Dendritic cell treated with granulocyte-macrophage colony-stimulating factor and Interleukin-4, amounts not matched to agents 40 ng/mL and 50 ng/mL, for 4 days (primary cell): ENCODE measurements around the gene JPT2.
A peak's percentile ranks its signal among the peaks of the same experiment; 100 is the strongest.

Source experiments
- H3K27ac Mint-ChIP-seq: one replicate; pipeline ENCODE4 v1.8.0; 2022; ENCODE audit warnings: mild to moderate bottlenecking, mixed read lengths
- H3K27me3 Mint-ChIP-seq: one replicate; pipeline ENCODE4 v1.8.0; 2022; ENCODE audit warnings: mild to moderate bottlenecking, mixed read lengths
- H3K36me3 Mint-ChIP-seq: one replicate; pipeline ENCODE4 v1.8.0; 2022; ENCODE audit warnings: low read depth, mixed read lengths
- H3K4me1 Mint-ChIP-seq: one replicate; pipeline ENCODE4 v1.8.0; 2022; ENCODE audit warnings: low read depth, mixed read lengths
- H3K4me3 Mint-ChIP-seq: one replicate; pipeline ENCODE4 v1.8.0; 2022; ENCODE audit warnings: mild to moderate bottlenecking, moderate library complexity, mixed read lengths
- H3K9me3 Mint-ChIP-seq: one replicate; pipeline ENCODE4 v1.8.0; 2022; ENCODE audit warnings: mixed read lengths
- intact Hi-C: fragments of 100-400 bp; cut with micrococcal nuclease; formaldehyde crosslinking; loops from one replicate; pipeline ENCODE4 v1.15.0; 2022

The JPT2 gene

GRCh38 chr16:1677942-1678499 lies at the start of gene JPT2:
TSS of gene JPT2 (plus strand) at chr16:1678279. CDS start at chr16:1678313, 34 bp downstream.
- H3K4me3 Mint-ChIP-seq, result peak within 1 kb of the TSS; percentile 90
- intact Hi-C loops, result no loop called here
- H3K9me3 Mint-ChIP-seq, result no peaks in the 10 kb centered on the region
- H3K36me3 Mint-ChIP-seq, result peaks cover 38% of the 10 kb centered on the region
- H3K27me3 Mint-ChIP-seq, result no peaks in the 10 kb centered on the region
- H3K27ac Mint-ChIP-seq, result peak within 1 kb of the TSS; percentile 80
- peaks cover 23% of the 10 kb centered on the region for H3K4me1 Mint-ChIP-seq

GRCh38 chr16:1630450-1631213 lies 47.4 kb upstream of the JPT2 start:
- intact Hi-C loops, result no loop called here
- no peaks in the 10 kb centered on the region for H3K9me3 Mint-ChIP-seq
- peaks cover 96% of the 10 kb centered on the region for H3K36me3 Mint-ChIP-seq
- H3K4me3 Mint-ChIP-seq, result no peak overlapping the region
- H3K4me1 Mint-ChIP-seq, result no peaks in the 10 kb centered on the region
- H3K27ac Mint-ChIP-seq, result no peak overlapping the region
- H3K27me3 Mint-ChIP-seq, result no peaks in the 10 kb centered on the region

GRCh38 chr16:1631230-1631629 lies 46.8 kb upstream of the JPT2 start:
- no peaks in the 10 kb centered on the region for H3K27me3 Mint-ChIP-seq
- H3K4me1 Mint-ChIP-seq, result no peaks in the 10 kb centered on the region
- intact Hi-C loops, result no loop called here
- no peak overlapping the region for H3K27ac Mint-ChIP-seq
- no peak overlapping the region for H3K4me3 Mint-ChIP-seq
- peaks cover 96% of the 10 kb centered on the region for H3K36me3 Mint-ChIP-seq
- H3K9me3 Mint-ChIP-seq, result no peaks in the 10 kb centered on the region

DNA sequence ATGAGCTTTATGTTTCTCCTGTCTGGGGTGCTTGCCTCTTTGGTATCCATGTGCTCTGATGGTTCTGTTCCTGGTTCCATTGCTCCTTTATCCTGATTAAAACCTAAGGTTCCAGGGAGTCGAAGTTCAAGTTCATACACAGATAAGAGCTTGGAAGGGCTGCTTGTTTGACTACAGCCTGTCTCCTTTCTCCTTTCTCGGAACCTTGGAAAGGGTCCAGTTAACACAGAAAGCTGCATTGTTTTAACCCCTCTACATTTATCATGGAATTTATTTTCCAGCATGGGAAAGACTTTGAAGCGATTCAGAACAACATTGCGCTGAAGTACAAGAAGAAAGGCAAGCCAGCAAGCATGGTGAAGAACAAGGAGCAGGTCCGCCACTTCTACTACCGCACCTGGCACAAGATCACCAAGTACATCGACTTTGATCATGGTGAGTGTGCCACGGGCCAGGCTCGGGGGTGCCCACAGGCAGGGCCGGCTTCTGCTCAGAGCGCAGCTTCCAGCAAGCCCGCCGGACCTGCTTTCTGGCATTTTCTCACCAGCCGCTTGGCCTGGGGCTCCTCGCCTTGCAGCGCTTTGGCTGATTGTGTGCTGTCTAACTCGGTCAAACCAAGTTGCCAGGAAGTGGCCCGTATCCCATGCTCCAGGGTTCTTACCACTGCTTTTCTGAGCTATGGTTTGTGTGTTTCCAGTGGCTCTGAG lies 46.0 kb upstream of the JPT2 start:
- H3K4me1 Mint-ChIP-seq, result no peaks in the 10 kb centered on the region
- H3K27me3 Mint-ChIP-seq, result no peaks in the 10 kb centered on the region
- H3K4me3 Mint-ChIP-seq, result no peak overlapping the region
- intact Hi-C loops, result no loop called here
- peaks cover 92% of the 10 kb centered on the region for H3K36me3 Mint-ChIP-seq
- no peak overlapping the region for H3K27ac Mint-ChIP-seq
- no peaks in the 10 kb centered on the region for H3K9me3 Mint-ChIP-seq

DNA sequence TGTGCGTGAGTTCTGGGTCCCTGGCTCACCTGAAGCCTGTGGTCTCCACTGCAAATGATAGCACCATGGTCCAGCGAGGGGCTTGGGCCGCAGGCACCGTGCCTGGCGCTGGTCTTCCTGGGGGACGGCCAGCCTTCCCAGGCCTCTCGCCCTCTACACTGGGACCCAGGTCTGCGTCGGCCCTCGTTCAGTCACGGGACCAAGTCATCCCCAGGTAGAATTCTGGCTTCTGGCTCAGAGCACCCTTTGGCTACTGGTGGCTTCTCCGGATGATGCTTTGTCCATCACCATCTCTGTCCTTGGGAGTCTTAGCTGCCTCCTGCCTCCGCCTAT lies 45.5 kb upstream of the JPT2 start:
- H3K27me3 Mint-ChIP-seq, result no peaks in the 10 kb centered on the region
- intact Hi-C loops, result no loop called here
- no peaks in the 10 kb centered on the region for H3K9me3 Mint-ChIP-seq
- H3K27ac Mint-ChIP-seq, result no peak overlapping the region
- H3K36me3 Mint-ChIP-seq, result peaks cover 92% of the 10 kb centered on the region
- no peak overlapping the region for H3K4me3 Mint-ChIP-seq
- no peaks in the 10 kb centered on the region for H3K4me1 Mint-ChIP-seq

GRCh38 chr16:1633310-1633709 lies 44.8 kb upstream of the JPT2 start:
- Mint-ChIP-seq H3K27me3 (no peaks in the 10 kb centered on the region), H3K36me3 (peaks cover 94% of the 10 kb centered on the region), H3K27ac (no peak overlapping the region), H3K9me3 (no peaks in the 10 kb centered on the region), H3K4me1 (no peaks in the 10 kb centered on the region), H3K4me3 (no peak overlapping the region)
- intact Hi-C loops, result no loop called here

GRCh38 chr16:1634541-1634940 lies 43.5 kb upstream of the JPT2 start:
- H3K27me3 Mint-ChIP-seq, result no peaks in the 10 kb centered on the region
- no peaks in the 10 kb centered on the region for H3K9me3 Mint-ChIP-seq
- peaks cover 94% of the 10 kb centered on the region for H3K36me3 Mint-ChIP-seq
- intact Hi-C loops, result no loop called here
- H3K4me1 Mint-ChIP-seq, result no peaks in the 10 kb centered on the region
- no peak overlapping the region for H3K27ac Mint-ChIP-seq
- no peak overlapping the region for H3K4me3 Mint-ChIP-seq

GRCh38 chr16:1635070-1635469 lies 43.0 kb upstream of the JPT2 start:
- H3K9me3 Mint-ChIP-seq, result no peaks in the 10 kb centered on the region
- H3K27me3 Mint-ChIP-seq, result no peaks in the 10 kb centered on the region
- no peak overlapping the region for H3K27ac Mint-ChIP-seq
- intact Hi-C loops, result no loop called here
- H3K4me1 Mint-ChIP-seq, result no peaks in the 10 kb centered on the region
- peaks cover 94% of the 10 kb centered on the region for H3K36me3 Mint-ChIP-seq
- no peak overlapping the region for H3K4me3 Mint-ChIP-seq

DNA sequence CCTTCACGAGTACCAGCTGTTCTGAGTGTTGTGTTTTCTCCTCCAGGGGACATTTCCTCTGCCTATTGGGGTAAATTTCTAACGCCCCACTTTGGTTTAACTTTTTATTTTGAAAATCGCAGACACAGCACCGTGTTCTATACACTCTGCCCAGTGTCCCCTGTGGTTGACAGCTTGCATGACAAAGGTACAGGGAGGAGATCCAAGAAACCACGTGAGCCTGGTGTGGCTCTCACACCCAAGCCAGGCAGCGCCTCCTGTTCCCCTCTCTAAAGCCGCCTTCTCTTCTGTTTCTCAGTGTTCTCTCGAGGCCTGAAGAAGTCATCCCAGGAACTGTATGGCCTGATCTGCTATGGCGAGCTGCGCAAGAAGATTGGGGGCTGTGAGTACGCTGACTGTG lies 40.6 kb upstream of the JPT2 start:
- Mint-ChIP-seq H3K9me3 (no peaks in the 10 kb centered on the region), H3K27ac (no peak overlapping the region), H3K36me3 (peaks cover 95% of the 10 kb centered on the region), H3K4me3 (no peak overlapping the region), H3K4me1 (no peaks in the 10 kb centered on the region), H3K27me3 (no peaks in the 10 kb centered on the region)
- intact Hi-C loops, result no loop called here

- H3K27ac Mint-ChIP-seq, result no peak overlapping the region
- H3K27me3 Mint-ChIP-seq, result no peaks in the 10 kb centered on the region
- peaks cover 95% of the 10 kb centered on the region for H3K36me3 Mint-ChIP-seq
- no peaks in the 10 kb centered on the region for H3K4me1 Mint-ChIP-seq
- H3K4me3 Mint-ChIP-seq, result no peak overlapping the region
- intact Hi-C loops, result no loop called here
- no peaks in the 10 kb centered on the region for H3K9me3 Mint-ChIP-seq
These were observed 39.3 kb upstream of the JPT2 start for GRCh38 chr16:1638757-1639156.

GRCh38 chr16:1639282-1639681 lies 38.8 kb upstream of the JPT2 start:
- intact Hi-C loops, result no loop called here
- Mint-ChIP-seq H3K27ac (no peak overlapping the region), H3K9me3 (no peaks in the 10 kb centered on the region), H3K27me3 (no peaks in the 10 kb centered on the region), H3K4me3 (no peak overlapping the region), H3K4me1 (peaks cover 1% of the 10 kb centered on the region), H3K36me3 (peaks cover 95% of the 10 kb centered on the region)

- Mint-ChIP-seq H3K36me3 (peaks cover 95% of the 10 kb centered on the region), H3K27ac (no peak overlapping the region), H3K27me3 (no peaks in the 10 kb centered on the region), H3K9me3 (no peaks in the 10 kb centered on the region), H3K4me3 (no peak overlapping the region), H3K4me1 (peaks cover 5% of the 10 kb centered on the region)
- intact Hi-C loops, result no loop called here
These were observed 38.2 kb upstream of the JPT2 start for GRCh38 chr16:1639860-1640259.

DNA sequence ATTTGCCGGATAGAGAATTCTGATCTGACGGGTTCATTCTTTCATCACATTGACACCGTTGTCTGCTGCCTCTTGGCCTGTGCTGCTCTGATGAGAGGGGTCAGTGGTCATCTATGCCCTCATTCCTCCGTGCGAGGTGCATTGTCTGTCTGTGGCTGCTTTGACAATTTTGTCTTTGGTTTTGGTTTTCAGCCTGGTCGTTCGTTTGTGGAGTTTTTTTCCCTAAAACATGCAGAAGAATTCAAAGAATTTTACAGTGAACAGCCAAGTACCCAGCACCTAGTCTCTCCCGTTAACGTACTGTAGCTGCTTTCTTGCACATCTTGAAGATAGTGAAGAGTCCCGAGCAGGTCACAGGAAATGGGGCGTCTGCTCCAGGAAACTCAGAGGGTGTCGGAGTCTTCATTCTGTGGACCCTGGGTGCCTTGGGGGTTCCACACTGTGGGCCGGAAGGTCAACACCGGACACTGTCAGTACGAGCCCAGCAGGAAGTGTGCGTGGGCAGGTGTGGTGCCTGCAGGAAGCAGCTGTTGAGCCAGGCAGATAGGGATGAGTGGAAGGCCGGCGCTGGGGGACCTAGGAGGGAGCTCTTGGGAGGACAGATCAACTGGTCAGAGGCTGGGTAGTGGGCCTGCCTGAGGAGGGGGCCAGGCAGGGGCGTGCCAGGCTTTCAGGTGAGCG lies 37.7 kb upstream of the JPT2 start:
- H3K36me3 Mint-ChIP-seq, result peaks cover 95% of the 10 kb centered on the region
- H3K9me3 Mint-ChIP-seq, result no peaks in the 10 kb centered on the region
- no peaks in the 10 kb centered on the region for H3K27me3 Mint-ChIP-seq
- intact Hi-C loops, result no loop called here
- peaks cover 10% of the 10 kb centered on the region for H3K4me1 Mint-ChIP-seq
- no peak overlapping the region for H3K27ac Mint-ChIP-seq
- no peak overlapping the region for H3K4me3 Mint-ChIP-seq

DNA sequence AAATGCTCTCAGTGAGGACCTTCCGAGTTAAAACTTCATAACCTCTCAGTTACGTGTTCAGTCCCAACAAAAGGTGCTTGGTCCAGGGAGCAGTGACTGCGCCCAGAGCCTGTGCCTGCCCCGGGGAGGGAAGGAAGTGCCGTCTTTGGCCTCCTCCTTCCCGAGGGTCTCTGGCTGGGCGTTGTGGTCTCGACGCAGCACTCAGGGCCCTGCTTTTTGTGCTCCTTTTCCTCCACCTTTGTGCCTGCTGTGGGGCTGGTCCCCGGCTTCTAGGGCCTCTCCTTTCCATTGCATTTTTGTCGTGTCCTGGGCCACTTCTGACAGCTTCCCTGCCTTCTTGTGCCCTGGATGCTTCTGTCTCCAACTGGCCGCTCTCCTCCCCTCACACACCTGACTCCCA lies 36.8 kb upstream of the JPT2 start:
- H3K9me3 Mint-ChIP-seq, result no peaks in the 10 kb centered on the region
- intact Hi-C loops, result no loop called here
- peak overlapping the region; percentile 4 for H3K27ac Mint-ChIP-seq

More for the DNA sequence above, 36.8 kb upstream of the JPT2 start:
- no peaks in the 10 kb centered on the region for H3K27me3 Mint-ChIP-seq
- H3K4me3 Mint-ChIP-seq, result no peak overlapping the region
- H3K4me1 Mint-ChIP-seq, result peaks cover 18% of the 10 kb centered on the region
- H3K36me3 Mint-ChIP-seq, result peaks cover 95% of the 10 kb centered on the region
